ENCODE measurements around the gene NRXN2.

GRCh38 chr11:64641596-64642417 is 81.2 kb downstream of the NRXN2 start:
- TF ChIP-seq GATA2 (IDR thresholded peaks at IDR 0.05; ENCODE audit: low read depth, low read length): peak; percentile 44; the same call in 1 of the 2 replicates
- no peak for TF ChIP-seq GATA3 (IDR thresholded peaks at IDR 0.05; ENCODE audit: low read depth, low read length)
